Measurements from ENCODE around the gene UBE2Q2.

DNA sequence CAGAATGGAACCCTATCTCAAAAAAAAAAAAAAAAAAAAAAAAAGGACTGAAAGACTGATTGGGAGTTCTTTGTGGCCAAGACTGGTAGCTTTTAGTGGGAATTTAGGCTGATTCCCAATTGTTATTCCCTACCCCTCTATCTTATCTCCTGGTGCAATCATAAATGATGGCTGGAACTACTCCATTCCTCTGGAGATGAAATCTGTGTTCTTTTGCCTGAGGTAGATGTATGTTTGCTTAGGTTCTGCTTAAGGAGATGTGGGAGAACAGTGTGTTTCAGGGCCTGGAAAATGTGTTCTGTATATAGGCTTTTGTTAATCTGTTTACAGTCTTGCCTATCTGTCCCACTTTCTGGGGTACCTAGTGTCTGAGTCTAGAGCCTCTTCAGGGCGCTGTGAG, 19.5 kb downstream of the UBE2Q2 start:
- TF ChIP-seq POLR2A (IDR thresholded peaks at IDR 0.05; ENCODE audit: low read depth): no peak
- TF ChIP-seq, protein P1, sequence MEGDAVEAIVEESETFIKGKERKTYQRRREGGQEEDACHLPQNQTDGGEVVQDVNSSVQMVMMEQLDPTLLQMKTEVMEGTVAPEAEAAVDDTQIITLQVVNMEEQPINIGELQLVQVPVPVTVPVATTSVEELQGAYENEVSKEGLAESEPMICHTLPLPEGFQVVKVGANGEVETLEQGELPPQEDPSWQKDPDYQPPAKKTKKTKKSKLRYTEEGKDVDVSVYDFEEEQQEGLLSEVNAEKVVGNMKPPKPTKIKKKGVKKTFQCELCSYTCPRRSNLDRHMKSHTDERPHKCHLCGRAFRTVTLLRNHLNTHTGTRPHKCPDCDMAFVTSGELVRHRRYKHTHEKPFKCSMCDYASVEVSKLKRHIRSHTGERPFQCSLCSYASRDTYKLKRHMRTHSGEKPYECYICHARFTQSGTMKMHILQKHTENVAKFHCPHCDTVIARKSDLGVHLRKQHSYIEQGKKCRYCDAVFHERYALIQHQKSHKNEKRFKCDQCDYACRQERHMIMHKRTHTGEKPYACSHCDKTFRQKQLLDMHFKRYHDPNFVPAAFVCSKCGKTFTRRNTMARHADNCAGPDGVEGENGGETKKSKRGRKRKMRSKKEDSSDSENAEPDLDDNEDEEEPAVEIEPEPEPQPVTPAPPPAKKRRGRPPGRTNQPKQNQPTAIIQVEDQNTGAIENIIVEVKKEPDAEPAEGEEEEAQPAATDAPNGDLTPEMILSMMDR (IDR thresholded peaks at IDR 0.05): no peak
